Tibial artery (tissue), 4 donors: ENCODE results near the gene NEMF.

ENCODE experiments used
- DNase-seq, 2 donors: peaks; one replicate each; pipeline ENCODE4 v3.0.0-alpha.2; 2019
- H3K27ac ChIP-seq, 2 donors: fragments of 200-600 bp; sonication (generic) in 1 of 2; 1 replicate in 1 of 2; 2 replicates in 1 of 2; pipeline ENCODE4 v1.5.1; 2018 to 2019; ENCODE audit warnings: mild to moderate bottlenecking in 1 of 2
- H3K27me3 ChIP-seq, 2 donors: fragments of 200-600 bp; sonication (generic) in 1 of 2; one replicate each; pipeline versions ENCODE4 v1.5.1 to v1.6.0; 2016 to 2019
- H3K36me3 ChIP-seq, 3 donors: fragments of 200-600 bp; sonication (generic) in 2 of 3; one replicate each; pipeline ENCODE4 v1.5.1; 2016 to 2019; ENCODE audit warnings: mild to moderate bottlenecking in 2 of 3
- H3K4me1 ChIP-seq, 4 donors: fragments of 200-600 bp; sonication (generic) in 2 of 4; 1 replicate in 3 of 4; 2 replicates in 1 of 4; pipeline ENCODE4 v1.5.1; 2016 to 2019
- H3K4me3 ChIP-seq, 2 donors: fragments of 200-600 bp; sonication (generic) in 1 of 2; 1 replicate in 1 of 2; 2 replicates in 1 of 2; pipeline ENCODE4 v1.5.1; 2018 to 2019; ENCODE audit warnings: mild to moderate bottlenecking in 2 of 2
- H3K9me3 ChIP-seq, 3 donors: fragments of 200-600 bp; sonication (generic) in 1 of 3; one replicate each; pipeline ENCODE4 v1.5.1; 2016 to 2019
- CTCF ChIP-seq, 2 experiments: fragments of 200-600 bp in 1 of 2; fragments of 450-650 bp in 1 of 2; IDR thresholded peaks; one replicate each; pipeline ENCODE4 v1.5.1; 2017 to 2019; ENCODE audit warnings: antibody characterized with exemption in 2 of 2, mild to moderate bottlenecking in 1 of 2, moderate library complexity in 1 of 2
- intact Hi-C: fragments of 100-400 bp; cut with DNase I; formaldehyde crosslinking; loops from one replicate; pipeline ENCODE4 v1.15.0; 2023; ENCODE audit warnings: low total_unique reads

The NEMF gene

GRCh38 chr14:49862089-49862673, 9.6 kb upstream of the NEMF start:
- Histone ChIP-seq H3K27me3 (no peaks in the 10 kb centered on the region), H3K36me3 (no peaks in the 10 kb centered on the region), H3K4me1 (peaks cover 0 to 23% (median 9%) of the 10 kb centered on the region in 4 donors), H3K4me3 (peak overlapping the region; percentile 75 to 79), H3K27ac (peak overlapping the region; percentile 93 to 96), H3K9me3 (no peaks in the 10 kb centered on the region)
- TF ChIP-seq CTCF (IDR thresholded peaks at IDR 0.05): peak; percentile 100
- intact Hi-C loops: no loop called here
- peak; percentile 88 to 91 for DNase-seq

DNA sequence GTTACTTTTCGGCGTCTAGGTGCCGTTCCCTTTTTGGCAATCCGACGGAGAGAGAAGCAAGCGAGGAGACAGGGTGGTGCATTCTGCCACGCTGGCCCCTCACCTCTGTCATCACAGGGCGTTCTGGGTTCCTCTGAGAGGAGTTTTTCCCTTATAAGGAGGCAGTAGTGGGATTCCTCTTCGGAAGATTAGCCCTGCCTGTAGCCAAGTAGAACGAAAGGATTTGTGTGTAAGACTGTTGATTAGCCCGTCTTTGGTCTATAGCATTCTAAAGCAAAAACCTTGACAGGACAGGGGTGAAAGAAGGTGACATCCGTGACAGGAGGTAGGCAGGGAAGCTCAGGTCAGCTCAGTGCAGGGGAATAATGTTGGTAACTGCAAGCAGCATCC, 9.1 kb upstream of the NEMF start:
- intact Hi-C loops: no loop called here
- no peaks in the 10 kb centered on the region for H3K36me3 ChIP-seq
- peak overlapping the region; percentile 93 to 96 for H3K27ac ChIP-seq
- TF ChIP-seq CTCF (IDR thresholded peaks at IDR 0.05): no peak
- peaks cover 0 to 21% (median 8%) of the 10 kb centered on the region in 4 donors for H3K4me1 ChIP-seq
- H3K27me3 ChIP-seq: no peaks in the 10 kb centered on the region
- peak; percentile 67 to 84 for DNase-seq
- peak overlapping the region; percentile 75 to 79 for H3K4me3 ChIP-seq
- H3K9me3 ChIP-seq: no peaks in the 10 kb centered on the region

GRCh38 chr14:49860988-49861698, 8.6 kb upstream of the NEMF start:
- Histone ChIP-seq H3K4me3 (peak overlapping the region; percentile 75 to 79), H3K9me3 (no peaks in the 10 kb centered on the region), H3K27ac (peak overlapping the region; percentile 93 to 96), H3K4me1 (peaks cover 0 to 21% (median 8%) of the 10 kb centered on the region in 4 donors), H3K36me3 (no peaks in the 10 kb centered on the region), H3K27me3 (no peaks in the 10 kb centered on the region)
- intact Hi-C loops: no loop called here
- no peak for DNase-seq
- TF ChIP-seq CTCF (IDR thresholded peaks at IDR 0.05): no peak

DNA sequence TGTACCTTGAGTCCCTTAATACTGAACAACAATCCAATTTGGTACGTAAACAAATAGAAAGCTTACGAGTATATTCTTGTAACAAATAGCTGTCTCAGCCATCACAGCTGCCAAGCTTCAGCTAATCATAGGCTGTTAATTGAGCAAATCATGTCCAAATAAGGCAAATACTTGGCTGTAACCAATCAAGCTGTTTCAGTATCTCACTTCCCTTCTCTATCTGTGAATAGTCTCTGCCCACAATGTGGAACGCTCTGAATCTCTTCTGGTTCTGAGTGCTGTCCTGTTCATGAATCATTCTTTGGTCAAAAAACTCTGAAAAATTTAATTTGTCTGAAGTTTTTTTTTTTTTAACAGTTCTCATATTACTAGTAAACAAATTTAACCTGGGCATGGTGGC, 5.8 kb upstream of the NEMF start:
- intact Hi-C loops: no loop called here
- peaks cover 0 to 19% (median 8%) of the 10 kb centered on the region in 4 donors for H3K4me1 ChIP-seq
- no peaks in the 10 kb centered on the region for H3K27me3 ChIP-seq
- DNase-seq: no peak
- no peak overlapping the region for H3K4me3 ChIP-seq
- H3K27ac ChIP-seq: no peak overlapping the region
- no peak for TF ChIP-seq CTCF (IDR thresholded peaks at IDR 0.05)
- H3K9me3 ChIP-seq: no peaks in the 10 kb centered on the region
- no peaks in the 10 kb centered on the region for H3K36me3 ChIP-seq

DNA sequence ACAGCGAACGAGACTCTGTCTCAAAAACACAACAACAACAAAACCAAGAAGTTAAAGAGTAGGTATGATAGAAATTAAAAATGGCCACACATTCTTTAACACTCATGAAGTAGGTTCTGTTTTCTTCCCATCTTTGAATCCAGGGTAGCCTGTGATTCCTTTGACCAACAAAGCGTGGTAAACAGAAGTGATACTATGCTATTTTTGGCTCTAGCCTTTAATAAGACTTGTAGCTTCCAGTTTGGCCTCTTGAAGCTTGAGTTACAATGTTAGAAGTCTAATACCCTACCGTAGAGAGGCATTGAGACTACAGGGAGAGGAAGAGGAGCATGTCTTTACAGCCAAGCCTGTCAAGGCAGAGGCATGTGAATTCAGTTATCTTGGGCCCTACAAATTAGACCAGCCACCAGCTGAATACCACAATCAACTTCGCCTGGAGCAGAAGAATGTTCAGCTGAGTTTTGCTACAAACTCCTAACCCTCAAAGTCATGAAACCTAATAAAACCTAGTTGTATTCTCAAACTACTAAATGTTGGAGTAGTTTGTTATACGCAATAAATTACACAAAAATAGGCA, 4.9 kb upstream of the NEMF start:
- intact Hi-C loops: no loop called here
- peaks cover 0 to 22% (median 8%) of the 10 kb centered on the region in 4 donors for H3K4me1 ChIP-seq
- H3K4me3 ChIP-seq: no peak overlapping the region
- H3K27ac ChIP-seq: peak overlapping the region in 1 of 2 donors; percentile 32
- no peaks in the 10 kb centered on the region for H3K9me3 ChIP-seq
- DNase-seq: no peak
- no peak for TF ChIP-seq CTCF (IDR thresholded peaks at IDR 0.05)
- no peaks in the 10 kb centered on the region for H3K27me3 ChIP-seq
- H3K36me3 ChIP-seq: no peaks in the 10 kb centered on the region
